SK-N-SH (cell line): ENCODE measurements around the gene LCN6.

ENCODE experiments used
- CTCF ChIP-seq: fragments of 200-600 bp; sonication (generic); IDR thresholded peaks from 2 replicates; pipeline ENCODE4 v1.6.1; 2017; ENCODE audit warnings: antibody characterized with exemption, mild to moderate bottlenecking, moderate library complexity
- EP300 ChIP-seq, 2 experiments: IDR thresholded peaks; 2 replicates each; pipeline versions ENCODE4 v1.4.0 to v1.6.1; 2012; ENCODE audit warnings: borderline replicate concordance in 1 of 2, low read depth in 1 of 2, low read length in 1 of 2
- EZH2phosphoT487 ChIP-seq: fragments of 200-600 bp; sonication (generic); IDR thresholded peaks from 2 replicates; pipeline ENCODE4 v1.6.1; 2017; ENCODE audit warnings: low read depth, mixed run types, mild to moderate bottlenecking, antibody characterized with exemption, moderate library complexity, borderline replicate concordance
- GABPA ChIP-seq: IDR thresholded peaks from 2 replicates; pipeline ENCODE4 v1.4.0; 2012; ENCODE audit warnings: low read depth, mild to moderate bottlenecking
- MAX ChIP-seq: IDR thresholded peaks from 2 replicates; pipeline ENCODE4 v1.4.0; 2012; ENCODE audit warnings: low read depth
- NFIC ChIP-seq: IDR thresholded peaks from 2 replicates; pipeline ENCODE4 v1.4.0; 2012; ENCODE audit warnings: borderline replicate concordance
- POLR2AphosphoS5 ChIP-seq: IDR thresholded peaks from 2 replicates; pipeline ENCODE4 v1.6.1; 2012; ENCODE audit warnings: low read depth, low read length
- RCOR1 ChIP-seq: fragments of 150-350 bp; IDR thresholded peaks from 2 replicates; pipeline ENCODE4 v1.6.1; 2017; ENCODE audit warnings: antibody characterized with exemption, low read length
- RXRA ChIP-seq: IDR thresholded peaks from 2 replicates; pipeline ENCODE4 v1.4.0; 2012; ENCODE audit warnings: low read depth, mild to moderate bottlenecking, borderline replicate concordance
- SMC3 ChIP-seq: IDR thresholded peaks from 2 replicates; pipeline ENCODE4 v1.6.1; 2012; ENCODE audit warnings: low read depth, low read length, improper control_type of control experiment
- TAF1 ChIP-seq: IDR thresholded peaks from 2 replicates; pipeline ENCODE4 v1.6.1; 2012; ENCODE audit warnings: low read depth, mild to moderate bottlenecking, low read length, moderate library complexity, borderline replicate concordance
- ZBTB33 ChIP-seq: IDR thresholded peaks from 2 replicates; pipeline ENCODE4 v1.4.0; 2012; ENCODE audit warnings: low read depth, borderline replicate concordance

- TF ChIP-seq EP300 (IDR thresholded peaks at IDR 0.05; ENCODE audit: borderline replicate concordance in 1 of 2, low read depth in 1 of 2, low read length in 1 of 2) (no peak), GABPA (no peak), EZH2phosphoT487 (no peak), RXRA (no peak), CTCF (no peak), RCOR1 (no peak), ZBTB33 (no peak), POLR2AphosphoS5 (no peak), NFIC (no peak), TAF1 (no peak), SMC3 (no peak), MAX (no peak)
Measured at GRCh38 chr9:136700959-136701667, 47.2 kb downstream of the LCN6 start.
